Stimulated activated CD8-positive, alpha-beta memory T cell treated with anti-CD3 and anti-CD28 coated beads, Interleukin-15, amount 100 ng/mL, for 24 hours (primary cell): ENCODE data around the gene ERVFRD-1.
"Not testable (repeated sequence)": the region's sequence is repeated elsewhere in the genome, so short reads cannot be mapped to it uniquely, and the experiment has no call there.

Experiments
- DNase-seq: peaks from one replicate; pipeline ENCODE4 v3.0.0-alpha.2; 2020; ENCODE audit warnings: low read depth

The ERVFRD-1 gene

GRCh38 chr6:11128608-11129007 lies 17.1 kb upstream of the ERVFRD-1 start:
- DNase-seq: no peak

DNA sequence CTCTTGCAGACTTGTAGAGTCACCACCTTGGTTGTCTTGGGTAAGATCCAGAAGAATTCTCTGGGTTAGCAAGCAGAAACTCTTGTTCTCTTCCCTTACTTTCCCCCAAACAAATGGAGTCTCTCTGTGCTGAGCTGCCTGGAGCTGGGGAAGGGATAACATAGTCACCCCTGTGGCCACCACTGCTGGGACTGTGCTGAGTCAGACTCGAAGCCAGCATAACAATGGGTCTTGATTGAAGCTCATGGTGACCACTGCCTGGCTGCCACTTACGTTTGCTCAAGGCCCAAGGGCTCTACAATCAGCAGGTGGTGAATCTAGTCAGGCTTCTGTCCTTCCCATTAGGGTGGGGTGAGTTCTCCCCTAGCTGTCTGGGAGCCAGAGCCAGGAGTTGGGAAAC lies 15.4 kb upstream of the ERVFRD-1 start:
- DNase-seq: no peak

GRCh38 chr6:11123978-11124377 lies 12.5 kb upstream of the ERVFRD-1 start:
- DNase-seq: no peak

- no peak for DNase-seq
These were observed 10.9 kb upstream of the ERVFRD-1 start for GRCh38 chr6:11122380-11122779.

GRCh38 chr6:11121851-11122250 lies 10.3 kb upstream of the ERVFRD-1 start:
- no peak for DNase-seq

- DNase-seq: no peak
These were observed 8.9 kb upstream of the ERVFRD-1 start for GRCh38 chr6:11120271-11121005.

GRCh38 chr6:11115808-11116536 lies 4.4 kb upstream of the ERVFRD-1 start:
- DNase-seq: not testable (repeated sequence)

- DNase-seq: no peak
These were observed 1.5 kb upstream of the ERVFRD-1 start for GRCh38 chr6:11113038-11113437.

DNA sequence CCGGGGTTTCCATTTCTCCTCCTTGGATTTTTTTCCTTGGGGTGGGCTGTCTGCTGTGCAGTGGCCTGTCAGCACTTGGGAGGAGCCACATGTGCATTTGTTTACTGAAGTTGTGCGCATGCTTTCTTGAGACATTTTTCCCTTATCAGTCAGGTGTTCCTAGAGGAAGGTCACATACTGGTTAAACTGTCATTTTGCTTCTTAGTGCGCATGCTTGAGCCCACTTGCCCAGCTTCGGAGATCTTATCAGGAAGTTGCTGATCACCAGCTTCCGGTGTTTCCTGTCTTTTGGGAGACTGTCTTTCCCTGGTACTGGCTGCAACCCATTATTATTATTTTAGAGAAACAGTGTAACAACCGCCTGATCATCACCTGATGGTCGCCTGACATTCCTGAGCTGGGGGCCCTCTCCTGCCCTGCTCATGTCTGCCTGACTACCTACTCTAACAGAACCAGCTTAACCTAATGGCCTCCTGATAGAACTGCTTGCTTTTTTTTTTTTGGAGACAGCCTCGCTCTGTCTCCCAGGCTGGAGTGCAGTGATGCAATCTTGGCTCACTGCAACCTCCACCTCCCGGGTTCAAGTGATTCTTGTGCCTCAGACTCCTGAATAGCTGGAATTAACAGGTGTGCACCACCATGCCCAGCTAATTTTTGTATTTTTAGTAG lies 378 bp upstream of the ERVFRD-1 start:
- no peak for DNase-seq

- DNase-seq: no peak
These were observed 2.8 kb downstream of the ERVFRD-1 start for GRCh38 chr6:11108726-11109125.

- DNase-seq: no peak
These were observed 8.5 kb downstream of the ERVFRD-1 start for GRCh38 chr6:11103065-11103464.

DNA sequence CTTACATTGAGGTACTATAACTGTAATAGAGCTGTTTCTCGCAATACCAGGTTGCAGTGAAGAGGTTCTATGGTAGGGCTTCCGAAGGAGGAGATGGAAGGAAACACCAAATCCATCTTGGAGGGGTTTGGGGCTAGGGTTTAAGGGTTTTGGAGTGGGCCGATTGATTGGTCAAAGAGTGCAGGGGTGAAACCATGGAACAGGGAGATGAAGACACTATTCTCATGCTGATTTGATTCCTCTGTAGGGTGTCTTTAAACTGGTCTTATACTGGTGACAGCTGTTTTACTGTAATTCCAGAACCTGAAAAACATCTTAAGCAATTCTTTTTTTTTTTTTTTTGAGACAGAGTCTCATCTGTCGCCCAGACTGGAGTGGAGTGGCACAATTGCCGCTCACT lies 10.1 kb downstream of the ERVFRD-1 start:
- DNase-seq: no peak

- DNase-seq: no peak
These were observed 13.5 kb downstream of the ERVFRD-1 start for GRCh38 chr6:11098004-11098403.

GRCh38 chr6:11097476-11097875 lies 14.0 kb downstream of the ERVFRD-1 start:
- DNase-seq: no peak

DNA sequence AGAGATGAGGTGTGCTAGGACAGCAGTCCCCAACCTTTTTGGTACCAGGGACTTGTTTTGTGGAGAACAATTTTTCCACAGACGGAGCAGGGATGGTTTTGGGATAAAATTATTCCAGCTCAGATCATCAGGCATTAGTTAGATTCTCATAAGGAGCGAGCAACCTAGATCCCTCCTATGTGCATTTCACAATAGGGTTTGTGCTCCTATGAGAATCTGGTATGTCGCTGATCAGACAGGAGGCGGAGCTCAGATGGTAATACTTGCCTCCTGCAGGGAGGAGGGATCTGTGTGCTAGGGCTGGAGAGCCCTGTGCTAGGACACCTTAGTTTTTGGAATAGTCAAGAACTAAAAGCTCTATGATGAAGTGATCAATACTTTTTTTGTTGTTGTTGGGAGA lies 15.4 kb downstream of the ERVFRD-1 start:
- no peak for DNase-seq

DNA sequence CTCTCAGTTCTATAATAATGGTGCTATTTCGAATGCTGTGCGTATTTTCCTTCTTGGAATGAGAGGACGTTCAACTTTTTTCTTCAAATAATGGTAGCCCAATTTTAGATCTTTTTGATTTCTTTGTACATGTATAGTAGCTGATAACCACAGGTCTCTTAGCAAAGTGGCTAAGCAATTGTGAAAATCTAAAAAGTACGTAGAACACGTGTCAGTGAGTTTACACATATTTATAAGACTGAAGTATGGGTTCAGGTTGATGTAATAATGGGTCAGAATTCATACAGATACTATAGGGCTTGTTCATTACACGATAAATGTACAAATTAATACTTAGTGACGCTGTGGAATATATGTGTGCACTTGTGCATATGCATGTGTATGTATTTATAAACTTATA lies 16.6 kb downstream of the ERVFRD-1 start:
- no peak for DNase-seq

GRCh38 chr6:11094411-11094851 lies 17.1 kb downstream of the ERVFRD-1 start:
- DNase-seq: no peak

DNA sequence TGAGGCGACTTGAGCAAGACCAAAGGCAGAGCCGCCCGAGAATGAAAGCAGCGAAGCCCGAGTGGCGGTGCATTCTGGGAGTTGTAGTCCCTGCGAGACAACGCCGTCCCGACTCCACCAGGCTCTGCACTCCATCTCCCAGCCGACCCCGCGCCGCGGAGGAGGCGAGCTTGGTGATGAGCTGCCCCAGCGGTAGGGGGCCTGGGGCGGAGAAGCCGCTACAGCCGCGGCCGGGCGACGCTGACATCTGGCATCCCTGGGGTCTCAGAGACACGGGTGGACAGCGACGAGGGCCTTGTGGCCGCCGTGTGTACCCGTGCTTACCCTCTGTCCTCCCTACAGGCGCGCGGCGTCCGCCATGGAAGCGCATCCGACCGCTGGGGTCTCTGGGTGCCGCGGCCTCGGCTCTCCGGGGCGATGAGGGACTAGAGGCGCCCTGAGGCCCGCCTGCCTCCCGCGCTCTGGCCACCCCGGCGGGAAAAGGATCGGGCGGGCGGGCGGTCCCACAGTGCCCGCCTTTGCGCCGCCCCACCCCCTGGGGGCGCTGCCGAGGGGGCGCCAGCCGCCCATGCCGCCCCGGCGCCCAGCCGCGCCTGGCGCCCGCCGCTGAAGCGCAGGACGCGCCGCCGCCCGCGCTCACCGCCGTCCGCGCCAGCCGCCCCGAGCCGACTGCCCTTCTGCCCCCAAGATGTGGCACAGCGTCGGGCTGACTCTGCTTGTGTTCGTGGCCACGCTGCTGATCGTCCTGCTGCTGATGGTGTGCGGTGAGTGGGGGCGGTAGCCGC lies 17.7 kb downstream of the ERVFRD-1 start, which contains the start of gene SMIM13:
SMIM13 (plus strand) TSS at position 209 of the 785 bp plus-strand sequence; CDS start at position 689, 480 bp downstream.
- DNase-seq: peak; percentile 85

GRCh38 chr6:11093376-11093625 lies 18.2 kb downstream of the ERVFRD-1 start:
- no peak for DNase-seq

DNA sequence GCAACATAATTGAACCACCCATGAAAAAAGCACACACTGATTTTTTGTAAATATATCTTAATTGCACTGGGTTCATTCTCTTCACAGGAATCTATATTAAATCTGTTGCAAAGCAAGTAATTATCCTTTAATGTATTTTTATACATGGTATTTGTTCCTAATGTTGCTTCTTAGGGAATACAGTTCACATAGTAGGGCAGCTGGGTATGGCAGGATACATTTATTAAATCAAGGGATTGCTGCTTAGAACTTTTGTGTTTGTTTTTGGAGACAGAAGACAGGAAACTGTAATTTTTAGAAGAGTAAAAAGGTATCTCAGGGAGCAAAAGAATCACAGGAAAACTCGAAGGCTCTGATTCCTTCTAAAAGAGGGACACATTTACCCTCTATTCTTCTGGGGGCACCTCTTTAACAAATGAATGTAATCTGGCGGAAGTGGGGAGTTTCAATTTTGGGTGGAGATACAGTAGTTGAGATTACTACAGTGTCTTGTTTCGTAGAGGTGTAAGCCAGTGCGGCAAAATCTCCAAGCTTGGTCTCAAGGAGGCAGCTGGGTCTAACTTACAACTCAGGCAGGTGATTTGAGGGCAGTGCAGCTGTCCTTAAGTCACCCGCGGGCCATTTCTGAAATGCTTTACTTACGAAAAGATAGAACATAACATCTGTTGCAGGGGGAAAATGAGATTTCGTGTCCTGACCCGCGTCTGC lies 18.7 kb downstream of the ERVFRD-1 start:
- no peak for DNase-seq

- DNase-seq: not testable (repeated sequence)
These were observed 20.4 kb downstream of the ERVFRD-1 start for GRCh38 chr6:11091141-11091540.

DNA sequence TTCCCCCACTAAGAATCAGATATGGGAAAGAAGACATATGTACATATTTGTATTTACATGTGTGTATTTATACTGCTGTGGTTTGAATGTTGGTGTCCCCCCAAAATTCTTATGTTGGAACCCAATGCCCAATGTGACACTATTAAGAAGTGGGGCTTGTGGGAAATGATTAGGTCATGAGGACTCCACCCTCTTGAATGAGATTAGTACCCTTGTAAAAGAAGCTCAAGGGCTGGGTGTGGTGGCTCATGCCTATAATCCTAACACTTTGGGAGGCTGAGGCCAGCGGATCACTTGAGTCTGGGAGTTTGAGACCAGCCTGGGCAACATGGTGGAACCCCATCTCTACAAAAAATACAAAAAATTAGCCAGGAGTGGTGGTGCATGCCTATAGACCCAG lies 21.8 kb downstream of the ERVFRD-1 start:
- DNase-seq: no peak
